HepG2 (cell line): ENCODE data around the gene LRRC3C. TPM values are rescaled to one million over a fixed set of nuclear protein-coding genes. Genes with fewer than 3 reads are reported as not detected.

Experiments used
- ATAC-seq: fragments of 200-7000 bp; cut with Tn5 transposase; 3 replicates; pipeline ENCODE4 v1.9.1; 2020; ENCODE audit warnings: mild to moderate bottlenecking, moderate library complexity
- BruUV-seq: library from RNA; stranded (reverse); fragments of 400-500 nt; replicated peaks from 2 replicates; lab custom pipeline; 2021; lab: Mats Ljungman, UMichigan
- CTCF ChIA-PET: fragments of 300-600 bp; formaldehyde crosslinking; extraction: SDS; loops from one replicate; lab custom pipeline; 2021; ENCODE audit warnings: low total read pairs, inconsistent platforms, low intra/inter-chr PET ratio; lab: Yijun Ruan, JAX
- POLR2A ChIA-PET: fragments of 350-600 bp; sonication (Branson Sonifier 250); formaldehyde crosslinking; loops from one replicate; lab custom pipeline; 2020; ENCODE audit warnings: antibody characterized with exemption, inconsistent platforms; lab: Yijun Ruan, JAX
- DNase-seq: peaks from one replicate; pipeline ENCODE4 v3.0.0-alpha.2; 2015; ENCODE audit warnings: low spot score
- FAIRE-seq: peaks from 3 replicates; lab custom pipeline; 2011; peaks lifted over from hg19 to GRCh38; lab: Jason Lieb, UNC
- H2AFZ ChIP-seq: one replicate; pipeline ENCODE4 v1.6.1; 2011; ENCODE audit warnings: low read length, inconsistent platforms
- H3K27ac ChIP-seq: fragments of 300-600 bp; 3 replicates; pipeline ENCODE4 v1.8.0; 2011; ENCODE audit warnings: mixed run types, mild to moderate bottlenecking, mixed read lengths, low read length, inconsistent platforms; ENCODE audit not compliant: insufficient read depth; ENCODE audit errors: extremely low read length
- H3K27me3 ChIP-seq, 2 experiments: fragments of 200-600 bp in 1 of 2; 2 replicates in 1 of 2; 3 replicates in 1 of 2; pipeline versions ENCODE4 v1.6.0 to v1.8.0; 2011; ENCODE audit warnings: low read length in 2 of 2, mild to moderate bottlenecking in 2 of 2, moderate library complexity in 2 of 2, inconsistent platforms in 1 of 2; ENCODE audit not compliant: insufficient read depth in 2 of 2, control insufficient read depth in 1 of 2
- H3K36me3 ChIP-seq, 2 experiments: fragments of 200-600 bp in 1 of 2; replicated peaks in 1 of 2; 2 replicates in 1 of 2; 3 replicates in 1 of 2; pipeline versions ENCODE4 v1.5.1 to v1.8.0; 2011; ENCODE audit warnings: low read length in 2 of 2, inconsistent platforms in 1 of 2; ENCODE audit not compliant: insufficient read depth in 2 of 2, control insufficient read depth in 1 of 2
- H3K4me1 ChIP-seq: 2 replicates; pipeline ENCODE4 v1.5.1; 2012; ENCODE audit warnings: low read length, inconsistent platforms; ENCODE audit not compliant: insufficient read depth
- H3K4me2 ChIP-seq: 2 replicates; pipeline ENCODE4 v1.6.0; 2011; ENCODE audit warnings: low read depth, low read length, inconsistent platforms
- H3K4me3 ChIP-seq, 3 experiments: fragments of 200-600 bp in 1 of 3; sonication (generic), shearing (Covaris generic) in 1 of 3; replicated peaks in 1 of 3; 2 replicates each; pipeline ENCODE4 v1.5.1; 2011 to 2016; ENCODE audit warnings: low read length in 3 of 3, inconsistent platforms in 2 of 3, low read depth in 2 of 3, mild to moderate bottlenecking in 2 of 3, control low read depth in 1 of 3, mixed read lengths in 1 of 3; ENCODE audit not compliant: insufficient read depth in 1 of 3
- H3K79me2 ChIP-seq: one replicate; pipeline ENCODE4 v1.6.1; 2011; ENCODE audit warnings: low read length, inconsistent platforms; ENCODE audit not compliant: insufficient read depth
- H3K9ac ChIP-seq: 2 replicates; pipeline ENCODE4 v1.6.0; 2011; ENCODE audit warnings: mild to moderate bottlenecking, low read depth, low read length, inconsistent platforms; ENCODE audit not compliant: insufficient read depth
- H3K9me3 ChIP-seq: 2 replicates; pipeline ENCODE4 v1.5.1; 2012; ENCODE audit warnings: mild to moderate bottlenecking, low read length
- H4K20me1 ChIP-seq: 2 replicates; pipeline ENCODE4 v1.6.0; 2011; ENCODE audit warnings: inconsistent platforms, mild to moderate bottlenecking, low read length, moderate library complexity; ENCODE audit not compliant: insufficient read depth
- AGO1 ChIP-seq: fragments of 200-400 bp; formaldehyde crosslinking; IDR thresholded peaks from 2 replicates; pipeline ENCODE4 v1.6.1; 2017; ENCODE audit warnings: mild to moderate bottlenecking, low read depth, low read length, moderate library complexity; ENCODE audit not compliant: poor library complexity, severe bottlenecking
- BRCA1 ChIP-seq: sonication (generic); formaldehyde crosslinking; IDR thresholded peaks from 2 replicates; pipeline ENCODE4 v1.4.0; 2020; ENCODE audit warnings: missing genetic modification reagents
- HNRNPH1 ChIP-seq: fragments of 200-400 bp; formaldehyde crosslinking; optimal IDR thresholded peaks from 2 replicates; pipeline ENCODE3; 2017; ENCODE audit warnings: mild to moderate bottlenecking, low read depth, low read length
- NFKBIZ ChIP-seq: IDR thresholded peaks from 2 replicates; pipeline ENCODE4 v1.6.1; 2018; ENCODE audit warnings: missing genetic modification reagents, missing compliant biosample characterization
- NR2F1 ChIP-seq, 2 experiments: fragments of 450-650 bp in 1 of 2; formaldehyde crosslinking in 1 of 2; IDR thresholded peaks; 2 replicates each; pipeline versions ENCODE4 v1.5.0 to v1.6.1; 2016 to 2020; ENCODE audit warnings: mild to moderate bottlenecking in 1 of 2, missing compliant biosample characterization in 1 of 2, missing genetic modification reagents in 1 of 2, moderate library complexity in 1 of 2
- SMYD3 ChIP-seq: sonication (generic); formaldehyde crosslinking; IDR thresholded peaks from 2 replicates; pipeline ENCODE4 v1.8.1; 2023; ENCODE audit warnings: mild to moderate bottlenecking, missing genetic modification reagents
- SOX6 ChIP-seq, 2 experiments: fragments of 450-650 bp in 1 of 2; sonication (generic) in 1 of 2; formaldehyde crosslinking in 1 of 2; IDR thresholded peaks; 2 replicates each; pipeline versions ENCODE4 v1.4.0 to v1.6.1; 2017 to 2020; ENCODE audit warnings: antibody characterized with exemption in 1 of 2, mild to moderate bottlenecking in 1 of 2, missing genetic modification reagents in 1 of 2
- YY1 ChIP-seq: IDR thresholded peaks from 2 replicates; pipeline ENCODE4 v1.6.1; 2011; ENCODE audit warnings: low read length, low read depth, moderate library complexity, mild to moderate bottlenecking; ENCODE audit not compliant: insufficient read depth, insufficient replicate concordance
- ZC3H13 ChIP-seq: sonication (generic); formaldehyde crosslinking; IDR thresholded peaks from 2 replicates; pipeline ENCODE4 v1.8.1; 2023; ENCODE audit warnings: mild to moderate bottlenecking, missing genetic modification reagents, moderate library complexity
- ZFP36L2 ChIP-seq: sonication (generic); formaldehyde crosslinking; IDR thresholded peaks from 2 replicates; pipeline ENCODE4 v1.4.0; 2020; ENCODE audit warnings: missing genetic modification reagents
- ZNF44 ChIP-seq: sonication (generic); formaldehyde crosslinking; IDR thresholded peaks from 2 replicates; pipeline ENCODE4 v1.5.1; 2020; ENCODE audit warnings: mild to moderate bottlenecking, missing genetic modification reagents
- ZNF772 ChIP-seq: sonication (generic); formaldehyde crosslinking; IDR thresholded peaks from 2 replicates; pipeline ENCODE4 v1.5.0; 2020; ENCODE audit warnings: mild to moderate bottlenecking, missing genetic modification reagents
- ZNF776 ChIP-seq: sonication (generic); formaldehyde crosslinking; IDR thresholded peaks from 2 replicates; pipeline ENCODE4 v1.4.0; 2020; ENCODE audit warnings: mild to moderate bottlenecking, missing genetic modification reagents
- ZNF792 ChIP-seq: IDR thresholded peaks from 2 replicates; pipeline ENCODE4 v1.6.1; 2016
- ZZZ3 ChIP-seq: sonication (generic); formaldehyde crosslinking; IDR thresholded peaks from 2 replicates; pipeline ENCODE4 v1.4.0; 2020; ENCODE audit warnings: missing genetic modification reagents, mild to moderate bottlenecking, borderline replicate concordance
- WGBS: methylation state at CpG from one replicate; pipeline ENCODE4 v1.1.6; 2017; ENCODE audit warnings: low lambda C conversion rate; 5-methylcytosine and 5-hydroxymethylcytosine counted together
- in situ Hi-C: cut with HindIII; loops from 2 replicates; pipeline ENCODE4 v1.10.0; 2017; ENCODE audit warnings: low pct_unique_long_range_greater_than_20kb; ENCODE audit not compliant: extremely low pct_ligation_motif_present
- intact Hi-C: fragments of 100-400 bp; cut with micrococcal nuclease; formaldehyde crosslinking; loops from one replicate; pipeline ENCODE4 v1.10.0; 2022; ENCODE audit not compliant: unreplicated experiment
- polyA plus RNA-seq, 8 experiments: library from polyadenylated mRNA; depleted of rRNA in 3 of 8; stranded (reverse) in 7 of 8; unstranded in 1 of 8; fragments of >200 nt; fragmentation: Illumina TruSeq in 4 of 8; extraction: Trizol in 4 of 8; gene quantifications; 2 replicates each; pipeline versions ENCODE4 v1.2.1 to v1.2.3, GENCODE V29; 2011 to 2016; ENCODE audit warnings: low read depth in 4 of 8, missing spikeins in 1 of 8, mixed read lengths in 1 of 8; ENCODE audit not compliant: insufficient read depth in 1 of 8
- total RNA-seq, 5 experiments: library from RNA; depleted of rRNA; stranded (reverse); fragments of >200 nt; fragmentation: Illumina TruSeq; extraction: Trizol; gene quantifications; 2 replicates each; pipeline ENCODE4 v1.2.3, GENCODE V29; 2016; ENCODE audit warnings: low read depth in 1 of 5
- TF ChIP-seq, protein P1 (sequence below): IDR thresholded peaks from 2 replicates; pipeline ENCODE4 v1.6.1; 2016; ENCODE audit warnings: missing biosample characterization, missing genetic modification reagents, low read depth
- TF ChIP-seq, protein P2 (sequence below): sonication (generic); formaldehyde crosslinking; IDR thresholded peaks from 2 replicates; pipeline ENCODE4 v1.4.0; 2020; ENCODE audit warnings: missing genetic modification reagents
- TF ChIP-seq, protein P3 (sequence below): IDR thresholded peaks from 2 replicates; pipeline ENCODE4 v1.6.1; 2016; ENCODE audit warnings: control low read depth

LRRC3C gene
- total and polyA plus RNA-seq, 2 of the 13 experiments (the other 11 are each of a cell fraction or from before 2014, with no cell fraction given): 0.17 TPM; not detected in 1

DNA sequence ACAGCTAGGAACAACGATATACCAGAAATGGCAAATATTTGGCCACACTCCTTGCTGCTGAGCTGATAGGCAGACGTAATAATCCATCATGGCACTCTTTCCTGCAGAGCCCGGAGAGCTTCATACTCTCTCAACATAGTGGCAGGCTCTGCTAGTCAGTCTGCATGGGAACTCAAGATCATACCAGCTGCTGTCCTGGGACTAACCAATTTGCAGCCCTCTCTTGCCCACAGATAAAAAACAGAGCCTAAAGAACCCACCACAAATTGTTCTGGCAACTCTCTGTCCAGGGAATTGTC, 22.6 kb upstream of the LRRC3C start:
- Histone ChIP-seq H4K20me1 (no peaks in the 10 kb centered on the region), H3K4me3 (peak overlapping the region in 1 of 3 experiments; percentile 45; a peak in 1 of 6 replicates), H3K9me3 (no peaks in the 10 kb centered on the region), H3K36me3 (no peaks in the 10 kb centered on the region), H3K79me2 (no peaks in the 10 kb centered on the region), H3K9ac (peak overlapping the region; percentile 31), H3K27ac (peak overlapping the region; percentile 73), H3K4me1 (peaks cover 24% of the 10 kb centered on the region), H2AFZ (peak overlapping the region; percentile 38), H3K4me2 (peak overlapping the region; percentile 74), H3K27me3 (no peaks in the 10 kb centered on the region)
- FAIRE-seq: no peak
- DNase-seq: no peak
- intact Hi-C loops (no loop called here), in situ Hi-C loops (no loop called here)
- ChIA-PET POLR2A (interaction anchor here (0.6 to 2.2 kb wide), 17 partner anchors 8 to 705 kb away, joined by 3 to 47 read pairs (median 4); partner anchors contain the start of genes LRRC3C, ORMDL3, PSMD3 and RPL19), CTCF (no interaction called here)
- ATAC-seq: peak; percentile 84
- BruUV-seq: no TSS peak
- 0% methylated on average over 2 of the region's 3 CpGs for WGBS
- no peak for TF ChIP-seq ZFP36L2
- TF ChIP-seq ZNF44 (CRISPR knock-in tag): peak; percentile 5; the same call in 1 of the 2 replicates
- 0 out of 4 replicates have a peak, but pooled peaks of 1 of the 2 experiments have one; percentile 16 for TF ChIP-seq NR2F1 (CRISPR knock-in tag; IDR thresholded peaks at IDR 0.05)
- TF ChIP-seq BRCA1 (CRISPR knock-in tag): no peak
- TF ChIP-seq HNRNPH1: no peak
- TF ChIP-seq ZNF792 (CRISPR knock-in tag): 0 out of 2 replicates have a peak, but pooled peaks have one; percentile 6
- TF ChIP-seq, protein P1, sequence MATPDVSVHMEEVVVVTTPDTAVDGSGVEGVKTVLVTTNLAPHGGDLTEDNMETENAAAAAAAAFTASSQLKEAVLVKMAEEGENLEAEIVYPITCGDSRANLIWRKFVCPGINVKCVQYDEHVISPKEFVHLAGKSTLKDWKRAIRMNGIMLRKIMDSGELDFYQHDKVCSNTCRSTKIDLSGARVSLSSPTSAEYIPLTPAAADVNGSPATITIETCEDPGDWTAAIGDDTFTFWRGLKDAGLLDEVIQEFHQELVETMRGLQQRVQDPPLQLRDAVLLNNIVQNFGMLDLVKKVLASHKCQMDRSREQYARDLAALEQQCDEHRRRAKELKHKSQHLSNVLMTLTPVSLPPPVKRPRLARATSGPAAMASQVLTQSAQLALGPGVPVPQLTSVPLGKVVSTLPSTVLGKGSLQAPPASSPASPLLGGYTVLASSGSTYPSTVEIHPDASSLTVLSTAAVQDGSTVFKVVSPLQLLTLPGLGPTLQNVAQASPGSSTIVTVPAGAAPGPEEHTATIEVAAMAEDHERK (CRISPR knock-in tag): no peak
- no peak for TF ChIP-seq AGO1
- peak; percentile 3 for TF ChIP-seq YY1
- no peak for TF ChIP-seq SOX6 (IDR thresholded peaks at IDR 0.05)
- no peak for TF ChIP-seq SOX6 (CRISPR knock-in tag; IDR thresholded peaks at IDR 0.05)
- no peak for TF ChIP-seq ZC3H13
- no peak for TF ChIP-seq ZNF772 (CRISPR knock-in tag)
- TF ChIP-seq, protein P2, sequence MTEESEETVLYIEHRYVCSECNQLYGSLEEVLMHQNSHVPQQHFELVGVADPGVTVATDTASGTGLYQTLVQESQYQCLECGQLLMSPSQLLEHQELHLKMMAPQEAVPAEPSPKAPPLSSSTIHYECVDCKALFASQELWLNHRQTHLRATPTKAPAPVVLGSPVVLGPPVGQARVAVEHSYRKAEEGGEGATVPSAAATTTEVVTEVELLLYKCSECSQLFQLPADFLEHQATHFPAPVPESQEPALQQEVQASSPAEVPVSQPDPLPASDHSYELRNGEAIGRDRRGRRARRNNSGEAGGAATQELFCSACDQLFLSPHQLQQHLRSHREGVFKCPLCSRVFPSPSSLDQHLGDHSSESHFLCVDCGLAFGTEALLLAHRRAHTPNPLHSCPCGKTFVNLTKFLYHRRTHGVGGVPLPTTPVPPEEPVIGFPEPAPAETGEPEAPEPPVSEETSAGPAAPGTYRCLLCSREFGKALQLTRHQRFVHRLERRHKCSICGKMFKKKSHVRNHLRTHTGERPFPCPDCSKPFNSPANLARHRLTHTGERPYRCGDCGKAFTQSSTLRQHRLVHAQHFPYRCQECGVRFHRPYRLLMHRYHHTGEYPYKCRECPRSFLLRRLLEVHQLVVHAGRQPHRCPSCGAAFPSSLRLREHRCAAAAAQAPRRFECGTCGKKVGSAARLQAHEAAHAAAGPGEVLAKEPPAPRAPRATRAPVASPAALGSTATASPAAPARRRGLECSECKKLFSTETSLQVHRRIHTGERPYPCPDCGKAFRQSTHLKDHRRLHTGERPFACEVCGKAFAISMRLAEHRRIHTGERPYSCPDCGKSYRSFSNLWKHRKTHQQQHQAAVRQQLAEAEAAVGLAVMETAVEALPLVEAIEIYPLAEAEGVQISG (CRISPR knock-in tag): no peak
- TF ChIP-seq SMYD3 (CRISPR knock-in tag): no peak
- TF ChIP-seq, protein P3, sequence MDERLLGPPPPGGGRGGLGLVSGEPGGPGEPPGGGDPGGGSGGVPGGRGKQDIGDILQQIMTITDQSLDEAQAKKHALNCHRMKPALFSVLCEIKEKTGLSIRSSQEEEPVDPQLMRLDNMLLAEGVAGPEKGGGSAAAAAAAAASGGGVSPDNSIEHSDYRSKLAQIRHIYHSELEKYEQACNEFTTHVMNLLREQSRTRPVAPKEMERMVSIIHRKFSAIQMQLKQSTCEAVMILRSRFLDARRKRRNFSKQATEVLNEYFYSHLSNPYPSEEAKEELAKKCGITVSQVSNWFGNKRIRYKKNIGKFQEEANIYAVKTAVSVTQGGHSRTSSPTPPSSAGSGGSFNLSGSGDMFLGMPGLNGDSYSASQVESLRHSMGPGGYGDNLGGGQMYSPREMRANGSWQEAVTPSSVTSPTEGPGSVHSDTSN: no peak
- no peak for TF ChIP-seq NFKBIZ (CRISPR knock-in tag)
- no peak for TF ChIP-seq ZNF776 (CRISPR knock-in tag)
- no peak for TF ChIP-seq ZZZ3
